HG03039 (cell line): ENCODE data around the gene ZSCAN22.
A peak's percentile ranks its signal among the peaks of the same experiment; 100 is the strongest.
"Not testable (repeated sequence)": the region's sequence is repeated elsewhere in the genome, so short reads cannot be mapped to it uniquely, and the experiment has no call there.

ENCODE experiments used
- ATAC-seq: cut with Tn5 transposase; IDR thresholded peaks from one replicate; pipeline ENCODE4 v1.9.1; 2021; ENCODE audit warnings: mild to moderate bottlenecking, moderate library complexity; ENCODE audit not compliant: unreplicated experiment

The ZSCAN22 gene

GRCh38 chr19:58326914-58327726 lies at the start of gene ZSCAN22:
Gene ZSCAN22 (plus strand): TSS chr19:58326994. CDS start chr19:58334803, 7,809 bp downstream.
- ATAC-seq: peak; percentile 88

DNA sequence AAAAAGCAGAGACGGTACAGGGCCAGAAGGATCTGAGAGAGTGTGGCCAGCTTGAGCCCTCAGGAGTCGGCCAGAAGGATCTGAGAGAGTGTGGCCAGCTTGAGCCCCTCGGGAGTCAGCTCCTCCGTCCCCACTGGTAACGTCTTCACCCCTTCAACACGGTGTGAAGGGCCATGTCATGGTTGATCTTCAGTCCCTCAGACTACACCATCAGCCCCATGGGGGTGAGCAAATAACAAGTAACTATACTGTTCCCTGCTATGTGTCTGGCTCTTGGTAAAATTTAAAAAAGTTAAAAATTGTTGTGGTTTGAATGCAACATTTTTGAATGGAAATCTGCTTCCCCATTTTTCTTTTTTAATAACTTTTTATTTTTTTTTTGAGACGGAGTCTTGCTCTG lies 49.6 kb upstream of the ZSCAN22 start:
- no peak for ATAC-seq

- no peak for ATAC-seq
Measured at GRCh38 chr19:58277748-58278540, 48.9 kb upstream of the ZSCAN22 start.

GRCh38 chr19:58278541-58279041 lies 48.2 kb upstream of the ZSCAN22 start, which contains the start of gene ZNF8:
Gene ZNF8 (plus strand): TSS chr19:58278955. CDS start chr19:58279082, 127 bp downstream.
- peak; percentile 97 for ATAC-seq

DNA sequence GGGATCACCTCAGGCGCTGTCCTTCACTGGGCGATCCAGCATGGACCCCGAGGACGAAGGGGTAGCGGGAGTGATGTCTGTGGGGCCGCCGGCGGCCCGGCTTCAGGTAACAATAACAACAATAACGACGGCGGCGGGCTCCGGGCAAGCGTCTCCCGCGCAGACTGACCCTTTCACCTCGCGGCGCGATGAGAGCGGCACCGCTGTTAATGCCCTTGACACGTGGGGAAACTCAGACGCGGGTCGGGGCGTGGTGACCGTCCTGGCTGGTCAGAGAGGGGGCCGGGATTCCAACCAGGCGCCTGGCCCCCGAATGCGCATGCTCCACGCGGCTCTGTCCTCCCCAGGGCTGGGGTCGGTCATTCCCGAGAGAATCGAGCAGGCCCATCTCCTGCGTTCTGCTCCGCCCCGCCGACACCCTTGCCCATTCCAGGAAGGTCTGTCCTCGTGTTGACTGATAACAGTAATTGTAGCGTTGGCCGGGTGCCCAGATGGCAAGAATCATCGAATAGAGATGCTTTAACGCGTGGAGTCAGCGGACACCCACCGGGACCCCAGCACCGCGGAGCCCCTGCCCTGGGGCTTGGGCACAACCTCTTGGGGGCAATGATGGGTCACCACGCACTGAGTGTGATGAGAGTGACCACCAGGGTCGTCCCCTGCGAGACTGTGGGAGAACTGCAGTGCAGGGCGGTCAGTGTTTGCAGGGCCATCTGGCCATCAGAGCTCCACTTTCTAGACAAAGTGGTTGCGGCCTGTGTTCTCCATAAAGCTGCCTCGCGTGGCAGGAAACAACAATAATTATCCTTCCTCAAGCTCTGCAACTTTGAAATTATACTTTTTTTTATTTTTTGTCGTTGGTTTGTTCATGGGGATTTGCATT lies 47.5 kb upstream of the ZSCAN22 start:
- no peak for ATAC-seq

- no peak for ATAC-seq
Measured at GRCh38 chr19:58279925-58280316, 46.9 kb upstream of the ZSCAN22 start.

GRCh38 chr19:58284199-58284598 lies 42.6 kb upstream of the ZSCAN22 start:
- ATAC-seq: no peak

DNA sequence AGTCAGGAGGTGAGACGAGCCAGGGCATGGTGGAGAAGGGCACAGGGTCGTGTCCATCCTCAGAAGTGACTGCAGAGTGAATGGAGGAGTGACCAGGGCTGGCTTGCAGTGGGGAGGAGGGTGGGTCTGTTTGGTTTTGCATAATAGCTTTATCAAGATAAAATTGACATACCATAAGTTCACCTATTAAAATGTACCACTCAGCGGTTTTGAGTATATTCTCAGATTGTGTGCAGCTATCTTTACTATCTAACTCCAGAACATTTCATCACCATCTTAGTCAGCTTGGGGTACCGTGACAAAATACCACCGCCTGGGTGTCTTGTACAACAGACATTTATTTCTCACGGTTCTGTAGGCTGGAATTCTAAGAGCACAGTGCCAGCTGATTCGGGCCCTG lies 34.9 kb upstream of the ZSCAN22 start:
- ATAC-seq: no peak

DNA sequence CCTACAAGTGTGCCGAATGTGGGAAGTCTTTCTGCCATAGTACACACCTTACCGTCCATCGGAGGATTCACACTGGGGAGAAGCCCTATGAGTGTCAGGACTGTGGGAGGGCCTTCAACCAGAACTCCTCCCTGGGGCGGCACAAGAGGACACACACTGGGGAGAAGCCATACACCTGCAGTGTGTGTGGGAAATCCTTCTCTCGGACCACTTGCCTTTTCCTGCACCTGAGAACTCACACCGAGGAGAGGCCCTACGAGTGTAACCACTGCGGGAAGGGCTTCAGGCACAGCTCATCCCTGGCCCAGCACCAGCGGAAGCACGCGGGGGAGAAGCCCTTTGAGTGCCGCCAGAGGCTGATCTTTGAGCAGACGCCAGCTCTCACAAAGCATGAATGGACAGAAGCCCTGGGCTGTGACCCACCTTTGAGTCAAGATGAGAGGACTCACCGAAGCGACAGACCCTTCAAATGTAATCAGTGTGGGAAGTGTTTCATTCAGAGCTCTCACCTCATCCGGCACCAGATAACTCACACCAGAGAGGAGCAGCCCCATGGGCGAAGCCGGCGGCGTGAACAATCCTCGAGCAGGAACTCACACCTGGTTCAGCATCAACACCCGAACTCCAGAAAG lies 31.9 kb upstream of the ZSCAN22 start:
- ATAC-seq: no peak

DNA sequence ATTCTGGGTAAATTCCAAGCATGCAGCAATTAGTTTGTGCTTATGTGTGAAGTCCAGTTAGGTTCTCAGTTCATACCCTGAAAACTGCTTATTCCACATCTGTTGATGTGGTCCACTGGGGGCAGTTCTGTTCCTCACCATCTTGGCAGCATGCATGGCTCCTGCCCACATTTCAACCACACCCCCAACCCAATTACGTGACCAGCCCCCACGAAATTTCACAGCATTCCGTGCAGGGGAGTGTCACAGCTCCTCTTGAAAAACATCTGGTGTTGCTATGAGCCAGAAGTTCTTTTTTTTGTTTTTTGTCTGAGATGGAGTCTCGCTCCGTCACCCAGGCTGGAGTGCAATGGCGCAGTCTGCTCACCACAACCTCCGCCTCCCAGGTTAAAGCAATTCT lies 30.7 kb upstream of the ZSCAN22 start:
- no peak for ATAC-seq

- no peak for ATAC-seq
Measured at GRCh38 chr19:58300620-58301019, 26.2 kb upstream of the ZSCAN22 start.

DNA sequence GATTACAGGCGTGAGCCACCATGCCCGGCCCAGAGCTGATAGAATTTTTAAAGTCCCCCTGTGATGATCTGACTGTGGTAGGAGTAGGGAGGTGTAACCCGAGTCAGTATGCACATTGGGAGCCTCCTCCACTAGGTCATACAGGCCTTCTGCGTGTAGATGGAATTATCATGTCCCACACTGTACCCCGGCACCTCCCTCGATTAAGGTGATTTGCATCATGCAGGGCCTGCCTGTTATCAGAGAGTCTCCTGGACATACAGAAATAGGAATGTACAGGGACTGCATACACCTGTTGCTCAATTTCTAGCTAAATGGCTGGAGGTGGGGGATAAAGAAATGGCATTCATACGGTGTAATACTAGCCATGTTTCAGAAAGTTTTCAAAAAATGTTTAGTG lies 22.5 kb upstream of the ZSCAN22 start:
- no peak for ATAC-seq

DNA sequence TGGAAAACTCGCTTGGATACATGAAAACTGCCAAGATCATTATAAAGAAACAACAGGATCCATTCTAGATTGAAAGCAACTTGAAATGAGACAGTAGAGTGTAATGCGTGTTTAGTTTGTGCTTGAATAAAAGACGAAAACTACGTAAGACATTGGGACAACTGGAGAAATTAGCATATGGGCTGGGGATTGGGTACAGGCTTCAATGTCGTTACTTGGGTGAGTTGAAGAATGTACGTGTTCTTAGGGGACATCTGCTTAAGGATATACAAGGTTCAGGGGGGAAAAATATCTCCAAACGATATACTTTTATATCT lies 22.1 kb upstream of the ZSCAN22 start:
- ATAC-seq: no peak

GRCh38 chr19:58305065-58305931 lies 21.5 kb upstream of the ZSCAN22 start, which contains the start of gene ERVK3-1:
Gene ERVK3-1 (plus strand): TSS chr19:58305377. CDS start chr19:58312169, 6,792 bp downstream.
- ATAC-seq: peak; percentile 93

- no peak for ATAC-seq
Measured at GRCh38 chr19:58305932-58306323, 20.9 kb upstream of the ZSCAN22 start.

- no peak for ATAC-seq
Measured at GRCh38 chr19:58307736-58308135, 19.1 kb upstream of the ZSCAN22 start.

DNA sequence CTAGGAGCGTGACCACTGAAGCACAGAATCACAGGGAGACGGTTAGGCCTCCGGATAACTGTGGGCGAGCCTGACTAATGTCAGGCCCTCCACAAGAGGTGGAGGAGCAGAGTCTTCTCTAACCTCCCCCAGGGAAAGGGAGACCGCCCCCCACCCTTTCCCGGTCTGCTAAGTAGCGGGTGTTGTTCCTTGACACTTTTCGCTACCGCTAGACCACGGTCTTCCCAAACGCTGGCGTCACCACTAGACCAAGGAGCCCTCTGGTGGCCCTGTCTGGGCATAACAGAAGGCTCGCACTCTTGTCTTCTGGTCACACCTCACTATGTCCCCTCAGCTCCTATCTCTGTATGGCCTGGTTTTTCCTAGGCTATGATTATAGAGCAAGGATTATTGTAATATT lies 16.1 kb upstream of the ZSCAN22 start:
- not testable (repeated sequence) for ATAC-seq

GRCh38 chr19:58311345-58311865 lies 15.4 kb upstream of the ZSCAN22 start:
- no peak for ATAC-seq

GRCh38 chr19:58315580-58315979 lies 11.2 kb upstream of the ZSCAN22 start:
- no peak for ATAC-seq
